GM10266 (cell line): ENCODE measurements around the gene ASB2.

ENCODE experiments used
- DNase-seq: peaks from one replicate; pipeline ENCODE4 v3.0.0; 2012; ENCODE audit errors: extremely low spot score
- CTCF ChIP-seq: IDR thresholded peaks from 2 replicates; pipeline ENCODE4 v1.5.1; 2012; ENCODE audit warnings: mild to moderate bottlenecking, low read depth; ENCODE audit not compliant: control insufficient read depth, insufficient read depth; ENCODE audit errors: missing control alignments

ASB2 gene

GRCh38 chr14:93969082-93969828, 7.1 kb downstream of the ASB2 start:
- no peak for DNase-seq
- no peak for TF ChIP-seq CTCF

GRCh38 chr14:93967637-93968250, 8.6 kb downstream of the ASB2 start:
- DNase-seq = peak; percentile 76
- TF ChIP-seq CTCF = no peak

GRCh38 chr14:93965946-93966474, 10.4 kb downstream of the ASB2 start:
- DNase-seq = no peak
- no peak for TF ChIP-seq CTCF

- DNase-seq = no peak
- no peak for TF ChIP-seq CTCF
These were observed 11.0 kb downstream of the ASB2 start for GRCh38 chr14:93965287-93965821.

- no peak for TF ChIP-seq CTCF
These were observed 11.5 kb downstream of the ASB2 start for GRCh38 chr14:93964820-93965286.

GRCh38 chr14:93964281-93964680, 12.1 kb downstream of the ASB2 start:
- no peak for DNase-seq

More at GRCh38 chr14:93964820-93965286, 11.5 kb downstream of the ASB2 start:
- DNase-seq = no peak

More at GRCh38 chr14:93964281-93964680, 12.1 kb downstream of the ASB2 start:
- no peak for TF ChIP-seq CTCF
